Muscle of leg (tissue), 11 donors: ENCODE measurements around the gene PARD3. TPM values are rescaled to one million over a fixed set of nuclear protein-coding genes. Genes with fewer than 3 reads are reported as not detected.
A peak's percentile ranks its signal among the peaks of the same experiment; 100 is the strongest.

Source experiments
- DNase-seq: peaks from one replicate; pipeline ENCODE4 v3.0.0; 2013
- H3K27ac ChIP-seq: one replicate; pipeline ENCODE4 v1.5.1; 2013; ENCODE audit warnings: mild to moderate bottlenecking, low read length, control low read depth
- H3K27me3 ChIP-seq: one replicate; pipeline ENCODE4 v1.6.1; 2013; ENCODE audit warnings: low read length; ENCODE audit not compliant: control insufficient read depth, insufficient read depth
- H3K36me3 ChIP-seq: one replicate; pipeline ENCODE4 v1.6.1; 2013; ENCODE audit warnings: low read length; ENCODE audit not compliant: control insufficient read depth, insufficient read depth
- H3K4me1 ChIP-seq: one replicate; pipeline ENCODE4 v1.6.1; 2013; ENCODE audit warnings: low read length; ENCODE audit not compliant: control insufficient read depth, insufficient read depth
- H3K4me3 ChIP-seq: one replicate; pipeline ENCODE4 v1.5.1; 2013; ENCODE audit warnings: low read length, control low read depth
- H3K9me3 ChIP-seq: replicated peaks from 2 replicates; pipeline ENCODE4 v1.6.1; 2013; ENCODE audit warnings: low read depth, low read length; ENCODE audit not compliant: control insufficient read depth
- WGBS: methylation state at CpG from one replicate; pipeline ENCODE4 v1.1.5; 2013; ENCODE audit warnings: missing lambda C conversion rate; ENCODE audit not compliant: insufficient coverage; 5-methylcytosine and 5-hydroxymethylcytosine counted together
- polyA plus RNA-seq, 8 donors: library from polyadenylated mRNA; unstranded; fragments of 120-200 nt; gene quantifications; one replicate each; pipeline versions ENCODE4 v1.2.1 to v1.2.3, GENCODE V29; 2013; ENCODE audit warnings: inconsistent platforms in 1 of 8, low replicate concordance in 1 of 8; ENCODE audit not compliant: insufficient read length in 8 of 8, insufficient read depth in 1 of 8
- total RNA-seq: library from RNA; stranded (reverse); fragments of 120-200 nt; gene quantifications from one replicate; pipeline ENCODE4 v1.2.4, GENCODE V29; 2013

PARD3 gene
- total and polyA plus RNA-seq, 9 donors: 32.4 to 59.0 (median 41.9) TPM

GRCh38 chr10:34147641-34148304 lies 667.3 kb downstream of the PARD3 start:
- Histone ChIP-seq H3K4me3 (no peak overlapping the region), H3K36me3 (no peaks in the 10 kb centered on the region), H3K9me3 (no peaks in the 10 kb centered on the region), H3K27me3 (no peaks in the 10 kb centered on the region), H3K27ac (no peak overlapping the region), H3K4me1 (peaks cover 2% of the 10 kb centered on the region)
- WGBS: no CpG with 5 or more reads among the region's 4 CpGs
- peak; percentile 65 for DNase-seq

GRCh38 chr10:34145715-34146114 lies 669.4 kb downstream of the PARD3 start:
- Histone ChIP-seq H3K27me3 (no peaks in the 10 kb centered on the region), H3K36me3 (no peaks in the 10 kb centered on the region), H3K27ac (no peak overlapping the region), H3K4me1 (peaks cover 2% of the 10 kb centered on the region), H3K4me3 (no peak overlapping the region), H3K9me3 (no peaks in the 10 kb centered on the region)
- peak; percentile 53 for DNase-seq
- no CpG with 5 or more reads among the region's 3 CpGs for WGBS

- WGBS: no CpG with 5 or more reads among the region's 2 CpGs
- Histone ChIP-seq H3K4me3 (no peak overlapping the region), H3K36me3 (no peaks in the 10 kb centered on the region), H3K27ac (no peak overlapping the region), H3K4me1 (peaks cover 2% of the 10 kb centered on the region), H3K9me3 (no peaks in the 10 kb centered on the region), H3K27me3 (no peaks in the 10 kb centered on the region)
- no peak for DNase-seq
Measured at GRCh38 chr10:34143466-34143865, 671.6 kb downstream of the PARD3 start.

DNA sequence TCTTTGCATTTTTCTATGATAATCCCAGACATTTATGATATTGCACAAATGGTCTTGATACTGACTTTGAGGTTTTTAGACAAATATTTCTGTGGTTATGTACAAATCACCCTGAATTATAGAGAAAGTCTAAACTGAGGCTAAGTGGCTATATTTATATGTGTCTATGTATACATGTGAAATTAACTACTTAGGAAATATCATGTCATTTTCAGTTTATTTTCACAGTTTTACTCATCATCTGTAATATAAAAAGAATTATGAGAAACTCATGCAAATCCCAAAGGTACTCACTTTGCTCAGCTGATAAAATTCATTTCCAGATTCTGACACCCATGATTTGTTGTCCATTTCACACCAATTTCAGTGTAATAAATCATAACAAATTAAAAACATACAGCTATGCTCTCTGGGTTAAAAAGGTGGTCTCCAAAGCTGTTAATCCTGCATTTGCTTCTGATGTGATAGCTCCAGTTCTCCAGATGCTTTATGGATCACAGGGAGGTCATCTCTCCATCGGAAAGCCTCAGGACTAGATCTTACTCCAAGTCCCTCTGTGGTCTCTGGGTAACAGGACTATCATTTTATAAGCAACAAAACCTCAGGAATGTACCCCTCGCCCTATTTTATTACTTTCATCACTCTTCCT lies 673.9 kb downstream of the PARD3 start:
- Histone ChIP-seq H3K36me3 (no peaks in the 10 kb centered on the region), H3K4me3 (no peak overlapping the region), H3K4me1 (peaks cover 3% of the 10 kb centered on the region), H3K27ac (no peak overlapping the region), H3K9me3 (no peaks in the 10 kb centered on the region), H3K27me3 (no peaks in the 10 kb centered on the region)
- 13% methylated on average over 1 of the region's 2 CpGs for WGBS
- no peak for DNase-seq

- Histone ChIP-seq H3K4me1 (peaks cover 3% of the 10 kb centered on the region), H3K27me3 (no peaks in the 10 kb centered on the region), H3K27ac (no peak overlapping the region), H3K9me3 (no peaks in the 10 kb centered on the region), H3K4me3 (no peak overlapping the region), H3K36me3 (no peaks in the 10 kb centered on the region)
- DNase-seq: no peak
- WGBS: 52% methylated on average over 3 of the region's 3 CpGs
Measured at GRCh38 chr10:34139559-34139958, 675.5 kb downstream of the PARD3 start.

- H3K27ac ChIP-seq: no peak overlapping the region
- no CpG with 5 or more reads among the region's 2 CpGs for WGBS
- no peaks in the 10 kb centered on the region for H3K36me3 ChIP-seq
- no peaks in the 10 kb centered on the region for H3K9me3 ChIP-seq
- no peak overlapping the region for H3K4me3 ChIP-seq
- peaks cover 3% of the 10 kb centered on the region for H3K4me1 ChIP-seq
- no peak for DNase-seq
- no peaks in the 10 kb centered on the region for H3K27me3 ChIP-seq
Measured at GRCh38 chr10:34137955-34138354, 677.1 kb downstream of the PARD3 start.

DNA sequence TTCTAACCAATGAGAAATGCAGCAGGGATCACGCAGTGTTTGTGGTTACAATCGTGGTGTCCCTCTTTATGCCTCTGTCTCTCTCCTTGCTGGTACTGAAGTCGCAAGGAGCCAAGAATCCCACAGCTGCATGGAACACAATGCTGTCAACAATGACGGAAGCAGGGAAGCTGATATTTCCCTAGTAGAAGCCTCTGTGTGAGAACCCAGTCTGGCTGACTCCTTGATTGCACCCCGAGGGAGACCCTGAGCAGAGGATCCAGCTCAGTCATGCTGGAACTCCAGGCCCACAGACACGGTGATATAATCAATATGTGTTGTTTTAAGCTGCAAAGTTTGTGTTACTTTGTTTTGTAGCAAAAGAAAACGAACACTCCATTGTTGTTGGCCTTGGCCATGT lies 677.9 kb downstream of the PARD3 start:
- peaks cover 3% of the 10 kb centered on the region for H3K4me1 ChIP-seq
- no peaks in the 10 kb centered on the region for H3K36me3 ChIP-seq
- H3K4me3 ChIP-seq: no peak overlapping the region
- no peaks in the 10 kb centered on the region for H3K27me3 ChIP-seq
- 52% methylated on average over 5 of the region's 7 CpGs for WGBS
- peak; percentile 76 for DNase-seq
- H3K27ac ChIP-seq: no peak overlapping the region
- H3K9me3 ChIP-seq: no peaks in the 10 kb centered on the region

DNA sequence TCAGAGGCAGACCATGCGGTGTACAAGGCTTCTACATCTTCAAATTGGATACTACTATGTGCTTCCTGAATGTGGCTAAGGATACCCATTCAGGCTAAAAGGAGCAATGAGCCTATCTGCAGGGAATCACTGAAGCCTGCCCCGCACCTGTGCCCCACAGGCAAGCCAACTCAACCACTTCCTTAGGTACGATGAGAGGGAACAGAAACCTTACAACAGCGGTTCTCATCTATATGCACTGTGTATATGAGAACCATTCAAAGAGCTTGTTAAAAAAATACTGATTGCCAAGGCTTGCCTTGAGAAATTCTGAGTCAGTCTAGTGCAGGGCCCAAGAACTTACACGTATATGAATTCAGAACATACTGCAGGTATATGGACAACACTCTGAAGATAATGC lies 679.6 kb downstream of the PARD3 start:
- no peak overlapping the region for H3K4me3 ChIP-seq
- H3K27me3 ChIP-seq: no peaks in the 10 kb centered on the region
- 89% methylated on average over 3 of the region's 5 CpGs for whole genome bisulfite sequencing
- H3K36me3 ChIP-seq: peaks cover 4% of the 10 kb centered on the region
- no peaks in the 10 kb centered on the region for H3K9me3 ChIP-seq
- H3K4me1 ChIP-seq: peaks cover 3% of the 10 kb centered on the region
- no peak overlapping the region for H3K27ac ChIP-seq
- no peak for DNase-seq

GRCh38 chr10:34134602-34135001 lies 680.5 kb downstream of the PARD3 start:
- no peaks in the 10 kb centered on the region for H3K27me3 ChIP-seq
- H3K4me1 ChIP-seq: peaks cover 3% of the 10 kb centered on the region
- no peaks in the 10 kb centered on the region for H3K9me3 ChIP-seq
- peak; percentile 55 for DNase-seq
- peaks cover 10% of the 10 kb centered on the region for H3K36me3 ChIP-seq
- H3K27ac ChIP-seq: no peak overlapping the region
- 50% methylated on average over 1 of the region's 1 CpG for WGBS
- H3K4me3 ChIP-seq: no peak overlapping the region

DNA sequence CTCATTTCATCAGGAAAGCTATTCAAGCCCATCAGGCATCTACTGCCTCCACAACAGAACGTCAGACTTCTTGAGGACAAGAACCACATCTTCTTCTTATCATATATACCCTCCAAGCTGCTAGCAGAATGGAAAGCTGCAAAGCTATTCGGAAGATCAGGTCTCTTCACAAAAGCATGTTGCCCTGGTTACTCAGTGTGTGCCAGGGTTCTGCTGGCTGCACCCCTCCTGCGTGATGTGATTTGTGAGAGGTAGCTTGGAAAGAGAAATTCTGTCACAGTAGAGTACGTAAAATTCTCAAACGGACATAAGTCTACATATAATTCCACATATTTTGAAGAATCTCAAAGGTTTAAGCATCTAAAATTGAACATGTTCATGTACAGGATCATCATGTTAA lies 681.7 kb downstream of the PARD3 start:
- H3K4me1 ChIP-seq: peaks cover 3% of the 10 kb centered on the region
- no peaks in the 10 kb centered on the region for H3K9me3 ChIP-seq
- WGBS: no CpG with 5 or more reads among the region's 5 CpGs
- DNase-seq: no peak
- H3K27me3 ChIP-seq: no peaks in the 10 kb centered on the region
- H3K27ac ChIP-seq: no peak overlapping the region
- peaks cover 14% of the 10 kb centered on the region for H3K36me3 ChIP-seq
- no peak overlapping the region for H3K4me3 ChIP-seq
